Amniotic epithelial cell (primary cell): Measurements from ENCODE around the gene NLRP8.
"Not testable (repeated sequence)": the region's sequence is repeated elsewhere in the genome, so short reads cannot be mapped to it uniquely, and the experiment has no call there.

ENCODE experiments used
- DNase-seq: peaks from one replicate; pipeline ENCODE4 v3.0.0-alpha.2; 2010; ENCODE audit warnings: low read depth

Gene NLRP8

DNA sequence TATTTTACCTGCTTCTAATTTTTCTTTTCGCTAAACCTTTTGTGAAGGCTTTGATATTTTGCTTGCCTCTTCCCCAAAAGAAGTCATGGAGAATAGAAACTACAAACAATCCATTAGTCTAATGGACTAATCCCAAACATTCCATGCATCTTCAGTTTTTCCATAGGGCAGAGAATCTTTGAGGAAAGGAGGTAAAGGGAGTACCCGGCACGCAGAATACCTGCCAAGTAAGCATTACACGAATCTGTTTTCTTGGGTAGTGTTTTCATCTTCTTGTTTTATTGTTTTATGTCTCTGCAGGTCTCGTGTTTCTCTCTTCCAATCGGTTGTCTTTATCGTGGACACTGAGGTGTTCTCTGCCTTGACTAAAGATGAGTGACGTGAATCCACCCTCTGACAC, at the start of gene NLRP8:
Gene NLRP8, plus strand, starts transcription at position 301 of the 400 bp plus-strand sequence.
- DNase-seq, result no peak

DNA sequence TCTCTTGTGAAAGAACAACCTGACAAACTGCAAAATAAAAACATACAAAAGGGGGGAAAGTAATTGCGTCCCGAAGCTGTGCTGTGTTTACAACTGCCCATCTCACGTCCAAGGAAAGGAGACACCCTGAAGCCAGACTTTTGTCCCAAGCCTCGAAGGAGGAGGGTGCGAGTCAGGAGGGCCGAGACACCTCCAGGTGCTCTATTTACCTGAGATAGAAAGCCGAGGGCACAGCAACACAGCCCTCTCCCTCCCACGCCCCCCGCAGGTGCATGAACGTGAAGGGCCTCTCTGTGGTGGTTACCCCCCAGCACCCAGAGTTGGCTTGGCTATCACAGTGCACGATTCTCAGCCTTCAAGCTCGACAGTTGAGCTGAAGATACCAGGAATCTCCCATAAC, 48.7 kb upstream of the NLRP8 start:
- DNase-seq, result no peak

DNA sequence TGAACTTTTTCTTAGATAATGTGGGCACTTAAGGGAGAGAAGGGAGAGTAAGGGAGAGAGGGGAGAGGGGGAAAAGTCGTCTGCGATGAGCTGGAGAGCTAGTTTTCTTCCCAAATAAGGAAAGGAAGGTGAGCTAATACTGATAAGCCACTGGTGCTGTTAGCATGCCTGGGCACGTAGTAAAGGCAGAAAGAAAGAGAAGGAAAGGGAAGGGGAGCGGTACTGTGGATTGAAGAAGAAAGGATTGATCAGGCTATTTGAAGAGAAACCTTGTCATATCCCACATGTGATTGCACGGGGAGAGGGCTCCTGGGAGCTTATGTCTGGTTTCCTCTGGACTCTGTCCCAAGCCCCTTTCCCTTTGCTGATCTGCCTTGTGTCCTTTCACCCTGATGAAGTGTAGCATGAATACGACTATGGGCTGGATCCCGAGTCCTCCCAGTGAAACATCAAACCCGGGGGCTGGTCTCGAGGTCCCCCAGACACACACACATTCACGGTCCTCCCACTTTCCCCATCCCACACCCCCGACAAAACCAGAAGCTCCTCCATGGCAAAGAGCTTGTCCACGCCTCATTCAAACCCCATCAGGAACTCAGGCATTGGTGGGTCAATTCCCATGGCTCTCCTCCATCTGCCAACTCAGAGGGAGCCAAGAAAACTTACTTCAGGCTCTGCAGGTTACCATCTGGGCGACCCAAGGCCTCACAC, 46.1 kb upstream of the NLRP8 start:
- DNase-seq, result no peak

DNA sequence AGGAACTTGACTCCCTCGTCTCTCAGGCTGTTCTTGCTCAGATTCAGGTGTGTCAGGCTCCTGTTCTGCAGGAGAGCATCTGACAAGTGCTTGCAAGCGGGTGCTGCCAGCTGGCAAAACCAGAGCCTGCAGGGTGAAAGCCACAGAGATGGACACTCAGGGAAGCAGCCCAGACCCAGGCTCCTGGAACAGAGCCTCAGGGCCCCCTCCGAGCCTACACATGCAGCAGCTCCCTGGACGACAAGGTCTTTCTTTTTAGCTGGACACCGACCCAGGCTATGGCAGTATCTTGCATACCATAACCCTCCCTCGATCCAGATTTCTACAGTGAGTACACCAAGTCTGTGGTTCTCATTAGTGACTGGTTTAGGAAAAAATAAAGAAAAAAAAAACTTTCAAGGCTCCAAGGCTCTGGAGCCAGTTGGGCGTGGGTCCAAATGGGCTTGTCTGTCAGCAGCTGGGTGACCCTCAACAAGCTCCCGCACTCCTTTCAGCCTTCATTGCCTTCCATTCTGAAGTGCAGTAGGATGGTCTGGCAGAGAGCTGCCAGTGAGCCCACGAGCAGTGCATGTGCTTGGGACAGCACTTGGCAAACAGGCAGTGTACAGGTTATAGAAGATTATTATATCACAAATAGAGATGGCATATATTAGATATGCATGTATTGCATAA, 45.4 kb upstream of the NLRP8 start:
- DNase-seq, result no peak

DNA sequence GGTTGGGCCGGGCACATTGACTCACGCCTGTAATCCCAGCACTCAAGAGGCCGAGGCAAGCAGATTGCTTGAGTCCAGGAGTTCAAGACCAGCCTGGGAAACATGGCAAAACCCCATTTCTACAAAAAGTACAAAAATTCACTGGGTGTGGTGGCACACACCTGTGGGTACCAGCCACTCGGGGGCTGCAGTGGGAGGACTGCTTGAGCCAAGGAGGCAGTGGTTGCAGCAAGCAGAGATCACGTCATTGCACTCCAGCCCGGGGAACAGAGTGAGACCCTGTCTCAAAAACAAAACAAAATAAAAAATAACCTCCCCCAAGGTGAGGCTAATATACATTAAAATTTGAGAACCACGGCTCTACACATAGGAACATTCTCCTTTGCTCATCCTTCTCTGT, 40.3 kb upstream of the NLRP8 start:
- DNase-seq, result no peak

DNA sequence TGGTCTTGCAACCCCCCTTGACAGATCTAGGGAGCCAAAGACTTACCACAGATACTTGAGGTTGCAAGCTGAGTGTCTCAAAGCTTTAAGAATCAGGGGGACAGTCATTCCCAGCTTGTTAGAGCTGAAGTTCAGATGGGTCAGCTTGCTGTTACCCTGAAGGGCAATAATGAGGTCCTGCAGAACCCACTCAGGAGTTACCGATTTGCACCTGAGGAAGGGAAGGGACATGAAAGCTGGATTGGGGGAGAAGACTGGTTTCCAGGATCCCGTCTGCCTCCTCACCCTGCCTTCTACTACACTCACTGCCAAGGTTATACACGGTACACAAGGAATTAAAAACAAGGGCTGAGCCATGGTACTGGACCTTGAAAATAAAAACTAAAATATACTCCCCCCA, 39.9 kb upstream of the NLRP8 start:
- DNase-seq, result no peak

DNA sequence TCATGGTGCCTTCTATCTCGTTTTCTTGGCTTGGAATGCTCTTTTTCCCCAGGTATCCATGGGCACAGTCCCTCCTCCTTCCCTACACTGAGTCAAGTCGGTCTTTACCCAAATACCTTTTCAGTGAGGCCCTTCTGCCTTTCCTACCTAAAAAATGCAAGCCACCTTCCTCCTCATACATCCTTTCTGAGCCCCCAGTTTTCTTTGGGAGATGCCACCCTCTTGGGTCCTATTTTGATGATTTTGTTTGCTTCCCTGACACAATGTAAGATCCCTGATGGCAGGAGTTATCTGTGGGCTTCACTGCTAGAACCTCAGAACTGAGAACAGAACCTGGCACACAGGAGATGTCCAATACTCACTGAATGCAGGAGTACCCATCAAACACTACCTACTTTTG, 37.8 kb upstream of the NLRP8 start:
- no peak for DNase-seq

DNA sequence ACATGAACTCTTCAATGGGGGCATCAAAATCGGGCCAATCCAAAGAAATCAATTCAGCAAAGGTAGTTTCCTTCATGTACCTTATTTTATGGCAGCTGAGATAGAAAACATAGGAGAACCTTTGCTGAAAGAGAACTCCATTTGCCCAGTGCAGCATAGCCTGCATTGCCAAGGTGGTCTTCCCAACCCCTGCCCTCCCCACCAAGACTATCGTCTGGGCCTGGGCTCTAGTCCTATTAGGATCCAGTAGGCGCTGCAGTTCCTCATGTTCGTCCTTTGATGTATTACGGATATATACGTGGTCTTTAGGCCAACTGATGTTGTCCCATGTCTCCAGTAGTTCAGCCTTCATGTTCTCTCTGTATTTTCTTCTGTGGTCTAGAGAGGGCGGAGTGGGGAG, 34.7 kb upstream of the NLRP8 start:
- no peak for DNase-seq

DNA sequence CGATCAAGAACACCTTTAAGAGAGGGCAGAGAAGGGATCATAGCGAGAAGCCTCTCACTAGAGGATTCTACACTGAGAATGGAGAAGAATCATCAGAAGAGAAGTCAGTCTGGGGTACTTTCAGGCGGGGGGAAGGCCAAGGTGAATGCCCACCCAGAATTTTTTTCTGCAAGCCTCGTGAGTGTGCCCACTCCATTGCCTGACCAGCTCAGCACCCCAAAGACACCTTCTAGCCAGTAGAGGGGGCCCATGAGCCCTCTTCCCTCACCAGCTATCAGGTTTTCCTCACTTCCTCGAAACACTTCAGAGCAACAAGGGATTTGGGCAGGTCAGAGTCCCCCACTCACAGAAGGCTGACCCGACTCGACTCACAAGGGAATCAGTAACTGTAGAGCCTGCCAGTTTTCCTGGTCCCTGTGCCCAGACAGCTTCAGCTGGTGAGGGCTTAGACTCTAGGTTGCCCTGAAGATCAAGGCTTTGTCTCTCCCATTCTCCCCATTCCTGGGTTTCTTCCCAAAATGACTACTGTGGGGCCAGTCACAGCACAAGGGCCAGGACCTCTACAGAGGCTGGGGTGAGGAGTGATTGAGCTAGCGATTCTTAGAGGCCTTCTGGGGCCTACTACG, 33.9 kb upstream of the NLRP8 start:
- DNase-seq, result no peak

DNA sequence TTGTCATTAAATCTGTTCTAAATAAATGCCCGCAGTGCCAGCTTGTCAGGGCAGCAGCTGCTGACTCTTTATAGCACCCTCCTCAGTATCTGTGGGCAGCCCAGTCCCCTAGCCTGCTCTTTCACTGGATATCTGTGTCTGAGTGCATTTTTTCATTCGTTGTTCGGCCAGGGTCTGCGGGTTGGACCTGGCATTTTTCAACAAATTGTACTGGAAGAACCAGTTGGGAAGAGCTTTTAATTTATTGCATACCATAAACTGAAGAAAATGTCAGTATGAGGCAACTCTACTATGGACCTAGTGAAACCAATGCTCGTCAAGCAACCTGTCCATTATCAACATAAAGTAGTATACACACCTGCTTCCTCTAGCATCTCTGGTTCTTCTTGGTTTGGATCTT, 24.1 kb upstream of the NLRP8 start:
- no peak for DNase-seq

DNA sequence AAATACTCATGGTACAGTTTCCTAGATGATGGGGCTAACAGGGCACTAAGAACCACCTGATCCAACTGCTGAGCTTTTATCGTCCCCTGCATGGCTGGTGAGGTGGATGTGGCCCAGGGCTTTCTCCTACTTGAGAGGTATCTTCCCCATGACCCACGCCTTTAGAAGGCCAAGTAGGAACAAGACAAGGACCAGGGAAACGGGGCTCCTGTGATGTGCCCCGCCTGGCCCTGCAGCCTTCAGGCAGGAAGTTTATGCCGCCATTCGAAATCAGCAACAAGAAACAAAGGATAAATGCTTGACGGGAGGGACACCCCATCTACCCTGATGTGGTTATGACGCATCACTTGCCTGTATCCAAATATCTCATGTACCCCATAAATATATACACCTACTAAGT, 19.6 kb upstream of the NLRP8 start:
- no peak for DNase-seq

DNA sequence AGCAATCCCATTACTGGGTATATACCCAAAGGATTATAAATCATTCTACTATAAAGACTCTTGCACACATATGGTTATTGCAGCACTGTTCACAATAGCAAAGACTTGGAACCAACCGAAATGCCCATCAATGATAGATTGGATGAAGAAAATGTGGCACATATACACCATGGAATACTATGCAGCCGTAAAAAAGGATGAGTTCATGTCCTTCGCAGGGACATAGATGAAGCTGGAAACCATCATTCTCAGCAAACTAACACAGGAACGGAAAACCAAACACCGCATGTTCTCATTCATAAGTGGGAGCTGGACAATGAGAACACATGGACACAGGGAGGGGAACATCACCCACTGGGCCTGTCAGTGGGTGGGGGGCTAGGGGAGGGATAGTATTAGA, 18.4 kb upstream of the NLRP8 start:
- not testable (repeated sequence) for DNase-seq

DNA sequence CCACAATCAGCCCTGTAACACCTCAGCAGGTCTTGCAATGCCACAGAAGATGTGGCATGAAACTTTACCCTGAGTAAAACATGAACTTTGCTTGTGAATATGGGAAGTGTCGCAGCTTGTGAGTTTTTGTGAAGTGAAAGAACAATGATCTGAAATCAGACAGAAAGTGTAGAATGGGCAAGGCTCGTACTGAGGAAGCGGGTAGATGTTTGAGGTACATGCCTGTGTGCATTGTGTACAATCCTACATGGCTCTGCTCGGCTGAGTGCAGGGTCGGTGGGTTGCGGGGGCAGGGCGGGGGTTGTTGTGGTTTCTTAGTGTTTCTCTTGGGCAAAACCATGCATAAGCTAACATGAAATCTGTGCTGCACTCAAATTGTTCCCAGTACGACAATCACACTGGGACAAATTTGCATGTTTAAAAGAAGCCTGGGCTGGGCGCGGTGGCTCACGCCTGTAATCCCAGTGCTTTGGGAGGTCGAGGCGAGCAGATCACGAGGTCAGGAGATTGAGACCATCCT, 16.6 kb upstream of the NLRP8 start:
- no peak for DNase-seq

DNA sequence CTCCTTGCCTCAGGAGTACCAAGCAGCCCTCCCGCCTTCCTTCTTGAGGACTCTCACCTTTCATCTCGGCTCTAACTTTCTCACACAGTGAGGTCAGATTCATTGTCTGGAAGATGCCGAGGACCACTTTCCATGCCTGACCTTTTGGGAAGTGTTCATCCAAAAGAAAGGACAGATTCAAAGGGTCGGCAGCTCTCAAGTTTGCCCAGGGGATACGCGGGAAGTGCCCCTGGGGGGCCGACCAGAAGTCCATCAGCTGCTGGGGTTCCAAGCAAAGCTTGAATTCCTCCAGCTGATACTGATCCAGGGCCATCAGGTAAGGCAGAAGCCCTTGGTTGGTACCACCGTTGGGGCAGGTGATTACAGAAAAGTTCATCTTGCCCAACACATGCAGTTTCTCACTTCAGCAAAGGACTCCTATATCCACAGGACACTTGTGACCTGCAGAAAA, 15.7 kb upstream of the NLRP8 start, which contains the start of gene NLRP13:
Gene NLRP13, minus strand, starts transcription at position 401 of the 451 bp plus-strand sequence. Its CDS starts 25 bp downstream, at position 376.
- DNase-seq, result no peak

DNA sequence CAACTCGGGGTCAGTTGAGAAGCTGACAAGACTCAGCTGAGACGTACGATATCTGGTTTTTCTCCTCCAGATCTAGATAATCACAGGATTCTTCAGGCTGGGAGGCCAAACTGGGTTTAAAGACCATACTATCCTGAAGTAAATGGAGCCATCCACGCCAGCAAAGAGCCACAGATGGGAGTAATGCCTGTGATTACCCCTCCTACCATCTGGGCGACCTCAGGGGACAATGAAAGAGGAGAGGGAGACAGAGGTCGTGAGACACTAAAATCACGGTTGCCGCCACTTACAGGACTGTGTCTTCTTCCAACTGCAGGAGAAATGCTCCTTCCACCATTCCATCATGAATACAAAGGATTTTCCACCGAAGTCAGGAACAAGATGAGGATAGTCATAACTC, 12.4 kb upstream of the NLRP8 start:
- DNase-seq, result no peak

DNA sequence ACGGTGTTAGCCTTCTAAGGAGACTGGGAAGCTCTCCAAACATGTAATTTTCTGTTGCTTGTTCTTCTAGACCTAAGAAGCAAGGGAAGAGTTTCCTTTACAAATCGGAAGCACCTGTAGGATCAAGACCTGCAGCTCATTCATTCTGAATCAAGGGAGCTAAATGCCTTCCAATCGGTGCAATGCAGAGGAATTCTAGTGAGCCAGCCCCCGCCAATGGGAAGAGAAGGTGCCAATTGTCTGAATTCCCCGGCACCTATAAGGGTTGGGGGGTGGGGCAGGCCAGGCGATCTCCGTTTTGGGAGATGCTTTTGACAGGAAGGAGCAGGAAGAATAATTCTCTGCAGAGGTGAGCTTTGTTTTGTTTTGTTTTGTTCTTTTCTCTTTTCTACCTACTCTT, 8.4 kb upstream of the NLRP8 start:
- no peak for DNase-seq

DNA sequence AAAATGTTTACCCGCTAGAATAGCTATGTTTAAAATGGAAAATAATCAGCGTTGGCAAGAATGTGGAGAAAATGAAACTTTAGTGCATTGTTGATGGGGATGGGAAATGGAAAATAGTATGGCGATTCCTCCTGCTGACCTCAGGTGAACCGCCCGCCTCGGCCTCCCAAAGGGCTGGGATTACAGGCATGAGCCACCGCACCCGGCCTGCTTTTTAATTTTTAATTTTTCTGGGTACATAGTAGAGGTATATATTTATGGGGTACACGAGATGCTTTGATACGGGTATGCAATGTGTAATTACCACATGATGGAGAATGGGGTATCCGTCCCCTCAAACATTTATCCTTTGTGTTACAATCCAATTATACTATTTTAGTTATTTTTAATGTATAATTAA, 7.3 kb upstream of the NLRP8 start:
- no peak for DNase-seq

DNA sequence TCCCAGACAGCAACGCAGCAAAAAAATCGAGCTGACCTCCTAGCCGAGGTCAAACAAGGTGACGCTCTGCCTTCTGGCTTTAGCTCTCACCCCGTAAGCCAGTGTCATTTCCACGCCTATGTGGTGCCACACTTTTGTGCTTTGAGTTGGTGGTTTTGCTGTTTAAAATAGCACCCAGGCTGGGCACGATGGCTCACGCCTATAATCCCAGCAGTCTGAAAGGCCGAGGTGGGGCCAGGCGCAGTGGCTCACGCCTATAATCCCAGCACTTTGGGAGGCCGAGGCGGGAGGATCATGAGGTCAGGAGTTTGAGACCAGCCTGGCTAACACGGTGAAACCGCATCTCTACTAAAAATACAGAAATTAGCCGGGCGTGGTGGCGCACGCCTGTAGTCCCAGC, 2.9 kb downstream of the NLRP8 start:
- DNase-seq, result not testable (repeated sequence)

DNA sequence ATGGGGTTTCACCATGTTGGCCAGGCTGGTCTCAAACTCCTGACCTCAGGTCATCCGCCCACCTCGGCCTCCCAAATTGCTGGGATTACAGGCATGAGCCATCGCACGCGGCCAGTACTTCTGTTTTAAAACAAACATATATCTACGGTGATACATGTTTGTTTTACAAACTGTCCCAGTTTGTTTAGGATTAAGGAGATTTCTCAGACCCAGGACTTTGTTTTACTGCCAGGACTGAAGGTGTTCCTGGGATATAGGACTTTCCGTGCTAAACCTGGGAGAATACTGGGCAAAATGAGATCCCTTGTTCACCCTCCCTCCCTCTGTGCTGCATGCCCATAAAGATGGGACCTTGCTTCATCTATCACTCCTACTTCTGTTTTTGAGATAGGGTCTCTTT, 8.8 kb downstream of the NLRP8 start:
- no peak for DNase-seq

DNA sequence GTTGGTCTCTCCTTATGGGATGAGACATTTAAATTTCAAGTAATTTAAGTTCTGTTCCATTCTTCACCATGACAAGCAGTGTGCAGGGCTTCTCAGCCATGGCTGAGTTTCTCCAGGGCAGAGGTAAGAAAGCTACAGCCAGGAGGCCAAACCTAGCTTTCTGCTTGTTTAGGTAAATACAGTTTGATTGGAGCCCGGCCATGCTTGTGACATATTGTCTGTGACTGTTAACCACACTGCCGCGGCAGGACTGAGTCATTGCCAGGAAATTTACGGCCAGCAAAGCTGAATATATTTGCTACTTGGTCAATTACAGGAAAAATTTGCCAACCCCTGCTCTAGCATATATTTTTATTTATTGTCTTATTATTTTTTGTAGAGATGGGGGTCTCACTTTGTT, 10.7 kb downstream of the NLRP8 start:
- no peak for DNase-seq

DNA sequence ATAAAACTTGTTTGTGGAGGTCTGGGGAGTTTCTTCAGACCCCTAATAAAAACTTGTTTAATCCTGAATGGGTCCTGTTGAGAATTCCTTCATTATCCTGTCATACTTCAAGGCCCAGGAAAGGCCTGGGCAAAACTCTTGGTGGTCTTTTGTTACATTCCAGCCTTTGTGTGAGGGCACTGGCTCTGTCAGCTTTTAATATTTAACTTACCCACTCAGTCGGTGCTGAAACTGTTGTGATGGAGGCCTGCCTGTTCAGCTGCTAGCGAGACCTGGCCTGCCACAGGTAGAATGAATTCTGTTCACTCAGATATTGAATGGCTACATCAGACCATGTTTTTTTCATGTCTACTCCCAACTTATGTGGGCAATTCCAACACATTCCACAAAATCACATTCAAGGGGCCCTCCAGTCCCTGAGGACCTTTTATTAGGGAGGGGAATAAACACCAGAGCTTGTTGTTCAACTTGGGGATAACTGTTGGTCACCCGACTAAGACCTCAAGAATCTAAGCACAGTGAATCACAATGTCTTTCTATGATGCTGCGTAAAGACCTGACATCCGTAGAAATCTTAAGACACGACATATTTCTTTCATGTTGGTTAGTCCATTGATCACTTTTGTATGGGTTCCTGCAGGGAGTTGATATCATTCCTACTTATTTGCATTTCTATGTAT, 12.5 kb downstream of the NLRP8 start:
- DNase-seq, result no peak

DNA sequence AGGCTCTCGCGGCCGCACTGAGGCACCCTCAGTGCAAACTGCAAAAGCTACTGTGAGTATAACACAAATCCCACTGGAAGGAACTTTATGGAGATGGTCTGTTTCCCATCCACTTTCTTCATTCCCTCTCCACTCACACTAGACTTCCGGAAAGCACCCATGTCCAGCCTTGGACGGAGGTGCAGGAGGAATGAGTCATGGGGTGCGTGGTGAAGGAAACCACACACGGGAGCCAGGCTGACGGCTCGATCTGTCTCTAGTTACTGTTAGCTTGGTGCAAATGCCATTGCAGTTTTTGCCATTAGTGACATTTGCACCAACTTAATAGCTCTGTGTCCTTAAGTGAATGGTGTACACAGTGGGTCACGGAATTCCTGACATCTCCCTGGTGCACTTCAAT, 14.6 kb downstream of the NLRP8 start:
- DNase-seq, result no peak

DNA sequence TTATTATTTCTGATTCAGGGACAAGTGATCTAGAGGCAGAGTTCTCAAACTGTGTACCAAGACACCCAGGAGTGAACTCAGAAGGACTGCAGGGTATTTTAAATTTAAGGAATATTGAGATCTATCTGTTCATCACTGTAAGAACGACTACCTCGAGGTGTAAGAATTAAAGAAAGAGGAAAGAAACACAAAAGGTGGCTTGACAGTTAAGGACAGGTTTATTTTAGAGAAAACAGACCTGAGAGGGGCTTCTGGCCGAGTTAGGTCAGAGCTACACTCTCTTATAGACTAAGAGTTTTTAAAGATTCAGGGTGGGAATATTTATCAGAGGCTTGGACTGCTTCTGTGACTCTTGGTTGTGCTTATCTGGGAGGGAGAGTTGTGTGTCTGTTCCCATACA, 26.4 kb downstream of the NLRP8 start:
- DNase-seq, result no peak
